Esophagus squamous epithelium (tissue), 4 donors: ENCODE results near the gene LCTL.

ENCODE experiments used
- CTCF ChIP-seq, 6 experiments: fragments of 450-650 bp in 4 of 6; fragments of 200-600 bp in 2 of 6; sonication (generic) in 2 of 6; IDR thresholded peaks; one replicate each; pipeline ENCODE4 v1.5.1; 2016 to 2019; ENCODE audit warnings: antibody characterized with exemption in 6 of 6, mild to moderate bottlenecking in 4 of 6, moderate library complexity in 4 of 6
- POLR2A ChIP-seq, 4 donors: fragments of 450-650 bp; IDR thresholded peaks; one replicate each; pipeline ENCODE4 v1.6.1; 2017; ENCODE audit warnings: antibody characterized with exemption in 4 of 4, mild to moderate bottlenecking in 4 of 4, moderate library complexity in 3 of 4

GRCh38 chr15:66601521-66601920 lies 35.7 kb upstream of the LCTL start:
- TF ChIP-seq CTCF (IDR thresholded peaks at IDR 0.05) (no peak), POLR2A (IDR thresholded peaks at IDR 0.05) (no peak)
